ENCODE data around the gene ATOH8.

DNA sequence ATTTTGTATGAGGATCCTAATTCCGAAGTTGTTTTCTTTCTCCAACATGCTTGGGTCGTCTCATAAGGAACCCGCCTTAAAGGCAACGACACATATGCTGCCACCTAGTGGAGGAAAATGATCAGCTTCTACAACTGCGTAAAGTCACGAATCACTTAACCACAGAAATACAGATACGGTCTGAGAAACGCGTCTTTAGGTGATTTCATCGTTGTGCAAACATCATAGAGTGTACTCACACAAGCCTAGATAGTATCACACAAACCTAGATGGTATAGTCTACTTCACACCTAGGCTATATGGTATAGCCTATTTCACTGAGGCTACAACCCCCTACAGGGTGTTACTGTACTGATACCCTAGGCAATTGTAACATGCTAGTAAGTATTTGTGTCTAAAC lies 46.5 kb upstream of the ATOH8 start:
- no peak for TF ChIP-seq POLR2A (IDR thresholded peaks at IDR 0.05)
- TF ChIP-seq, protein P1, sequence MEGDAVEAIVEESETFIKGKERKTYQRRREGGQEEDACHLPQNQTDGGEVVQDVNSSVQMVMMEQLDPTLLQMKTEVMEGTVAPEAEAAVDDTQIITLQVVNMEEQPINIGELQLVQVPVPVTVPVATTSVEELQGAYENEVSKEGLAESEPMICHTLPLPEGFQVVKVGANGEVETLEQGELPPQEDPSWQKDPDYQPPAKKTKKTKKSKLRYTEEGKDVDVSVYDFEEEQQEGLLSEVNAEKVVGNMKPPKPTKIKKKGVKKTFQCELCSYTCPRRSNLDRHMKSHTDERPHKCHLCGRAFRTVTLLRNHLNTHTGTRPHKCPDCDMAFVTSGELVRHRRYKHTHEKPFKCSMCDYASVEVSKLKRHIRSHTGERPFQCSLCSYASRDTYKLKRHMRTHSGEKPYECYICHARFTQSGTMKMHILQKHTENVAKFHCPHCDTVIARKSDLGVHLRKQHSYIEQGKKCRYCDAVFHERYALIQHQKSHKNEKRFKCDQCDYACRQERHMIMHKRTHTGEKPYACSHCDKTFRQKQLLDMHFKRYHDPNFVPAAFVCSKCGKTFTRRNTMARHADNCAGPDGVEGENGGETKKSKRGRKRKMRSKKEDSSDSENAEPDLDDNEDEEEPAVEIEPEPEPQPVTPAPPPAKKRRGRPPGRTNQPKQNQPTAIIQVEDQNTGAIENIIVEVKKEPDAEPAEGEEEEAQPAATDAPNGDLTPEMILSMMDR (IDR thresholded peaks at IDR 0.05), result peak; percentile 71 to 83 (median 79)

Measured in prostate gland (tissue), 2 donors.